HepG2 (cell line): ENCODE measurements around the gene ZNF282. TPM values are rescaled to one million over a fixed set of nuclear protein-coding genes. Genes with fewer than 3 reads are reported as not detected.

Experiments
- ATAC-seq: fragments of 200-7000 bp; cut with Tn5 transposase; 3 replicates; pipeline ENCODE4 v1.9.1; 2020; ENCODE audit warnings: mild to moderate bottlenecking, moderate library complexity
- BruUV-seq: library from RNA; stranded (reverse); fragments of 400-500 nt; replicated peaks from 2 replicates; lab custom pipeline; 2021; lab: Mats Ljungman, UMichigan
- CTCF ChIA-PET: fragments of 300-600 bp; formaldehyde crosslinking; extraction: SDS; loops from one replicate; lab custom pipeline; 2021; ENCODE audit warnings: low total read pairs, inconsistent platforms, low intra/inter-chr PET ratio; lab: Yijun Ruan, JAX
- POLR2A ChIA-PET: fragments of 350-600 bp; sonication (Branson Sonifier 250); formaldehyde crosslinking; loops from one replicate; lab custom pipeline; 2020; ENCODE audit warnings: antibody characterized with exemption, inconsistent platforms; lab: Yijun Ruan, JAX
- DNase-seq: peaks from one replicate; pipeline ENCODE4 v3.0.0-alpha.2; 2015; ENCODE audit warnings: low spot score
- FAIRE-seq: peaks from 3 replicates; lab custom pipeline; 2011; peaks lifted over from hg19 to GRCh38; lab: Jason Lieb, UNC
- H2AFZ ChIP-seq: one replicate; pipeline ENCODE4 v1.6.1; 2011; ENCODE audit warnings: low read length, inconsistent platforms
- H3K27ac ChIP-seq: fragments of 300-600 bp; 3 replicates; pipeline ENCODE4 v1.8.0; 2011; ENCODE audit warnings: mixed run types, mild to moderate bottlenecking, mixed read lengths, low read length, inconsistent platforms; ENCODE audit not compliant: insufficient read depth; ENCODE audit errors: extremely low read length
- H3K27me3 ChIP-seq, 2 experiments: fragments of 200-600 bp in 1 of 2; 2 replicates in 1 of 2; 3 replicates in 1 of 2; pipeline versions ENCODE4 v1.6.0 to v1.8.0; 2011; ENCODE audit warnings: low read length in 2 of 2, mild to moderate bottlenecking in 2 of 2, moderate library complexity in 2 of 2, inconsistent platforms in 1 of 2; ENCODE audit not compliant: insufficient read depth in 2 of 2, control insufficient read depth in 1 of 2
- H3K36me3 ChIP-seq, 2 experiments: fragments of 200-600 bp in 1 of 2; replicated peaks in 1 of 2; 2 replicates in 1 of 2; 3 replicates in 1 of 2; pipeline versions ENCODE4 v1.5.1 to v1.8.0; 2011; ENCODE audit warnings: low read length in 2 of 2, inconsistent platforms in 1 of 2; ENCODE audit not compliant: insufficient read depth in 2 of 2, control insufficient read depth in 1 of 2
- H3K4me1 ChIP-seq: 2 replicates; pipeline ENCODE4 v1.5.1; 2012; ENCODE audit warnings: low read length, inconsistent platforms; ENCODE audit not compliant: insufficient read depth
- H3K4me2 ChIP-seq: 2 replicates; pipeline ENCODE4 v1.6.0; 2011; ENCODE audit warnings: low read depth, low read length, inconsistent platforms
- H3K4me3 ChIP-seq, 3 experiments: fragments of 200-600 bp in 1 of 3; sonication (generic), shearing (Covaris generic) in 1 of 3; replicated peaks in 1 of 3; 2 replicates each; pipeline ENCODE4 v1.5.1; 2011 to 2016; ENCODE audit warnings: low read length in 3 of 3, inconsistent platforms in 2 of 3, low read depth in 2 of 3, mild to moderate bottlenecking in 2 of 3, control low read depth in 1 of 3, mixed read lengths in 1 of 3; ENCODE audit not compliant: insufficient read depth in 1 of 3
- H3K79me2 ChIP-seq: one replicate; pipeline ENCODE4 v1.6.1; 2011; ENCODE audit warnings: low read length, inconsistent platforms; ENCODE audit not compliant: insufficient read depth
- H3K9ac ChIP-seq: 2 replicates; pipeline ENCODE4 v1.6.0; 2011; ENCODE audit warnings: mild to moderate bottlenecking, low read depth, low read length, inconsistent platforms; ENCODE audit not compliant: insufficient read depth
- H3K9me3 ChIP-seq: 2 replicates; pipeline ENCODE4 v1.5.1; 2012; ENCODE audit warnings: mild to moderate bottlenecking, low read length
- H4K20me1 ChIP-seq: 2 replicates; pipeline ENCODE4 v1.6.0; 2011; ENCODE audit warnings: inconsistent platforms, mild to moderate bottlenecking, low read length, moderate library complexity; ENCODE audit not compliant: insufficient read depth
- ARHGAP35 ChIP-seq: sonication (generic); formaldehyde crosslinking; IDR thresholded peaks from 2 replicates; pipeline ENCODE4 v1.9.0; 2022; ENCODE audit warnings: mild to moderate bottlenecking, inconsistent platforms, moderate library complexity, missing genetic modification reagents, borderline replicate concordance
- CBFB ChIP-seq: sonication (generic); formaldehyde crosslinking; IDR thresholded peaks from 2 replicates; pipeline ENCODE4 v1.4.0; 2020; ENCODE audit warnings: missing genetic modification reagents
- CREM ChIP-seq, 2 experiments: sonication (generic) in 1 of 2; formaldehyde crosslinking in 1 of 2; IDR thresholded peaks; 2 replicates each; pipeline versions ENCODE4 v1.4.0 to v1.6.1; 2016 to 2020; ENCODE audit warnings: antibody characterized with exemption in 1 of 2, mild to moderate bottlenecking in 1 of 2, missing genetic modification reagents in 1 of 2
- LCORL ChIP-seq, 2 experiments: fragments of 450-650 bp in 1 of 2; sonication (generic) in 1 of 2; formaldehyde crosslinking in 1 of 2; IDR thresholded peaks; 2 replicates each; pipeline versions ENCODE4 v1.5.0 to v1.6.1; 2017 to 2020; ENCODE audit warnings: antibody characterized with exemption in 1 of 2, missing genetic modification reagents in 1 of 2
- MNT ChIP-seq: fragments of 450-650 bp; IDR thresholded peaks from 2 replicates; pipeline ENCODE4 v1.6.1; 2016
- REST ChIP-seq, 2 experiments: IDR thresholded peaks; 2 replicates each; pipeline ENCODE4 v1.6.1; 2011 to 2012; ENCODE audit warnings: low read length in 2 of 2, borderline replicate concordance in 1 of 2, low read depth in 1 of 2, mild to moderate bottlenecking in 1 of 2, moderate library complexity in 1 of 2
- SIX1 ChIP-seq: sonication (generic); formaldehyde crosslinking; IDR thresholded peaks from 2 replicates; pipeline ENCODE4 v1.4.0; 2020; ENCODE audit warnings: missing genetic modification reagents, borderline replicate concordance
- ZBTB20 ChIP-seq: sonication (generic); formaldehyde crosslinking; IDR thresholded peaks from 2 replicates; pipeline ENCODE4 v1.8.1; 2023; ENCODE audit warnings: missing genetic modification reagents, low read depth, mild to moderate bottlenecking, borderline replicate concordance
- ZNF12 ChIP-seq: sonication (generic); formaldehyde crosslinking; IDR thresholded peaks from 2 replicates; pipeline ENCODE4 v1.5.0; 2020; ENCODE audit warnings: missing genetic modification reagents
- ZNF546 ChIP-seq: sonication (generic); formaldehyde crosslinking; conservative IDR thresholded peaks from 2 replicates; pipeline ENCODE4 v1.8.1; 2023; ENCODE audit warnings: mild to moderate bottlenecking, missing genetic modification reagents
- ZNF562 ChIP-seq: sonication (generic); formaldehyde crosslinking; IDR thresholded peaks from 2 replicates; pipeline ENCODE4 v1.8.0; 2022; ENCODE audit warnings: missing genetic modification reagents, borderline replicate concordance
- ZUFSP ChIP-seq: sonication (generic); formaldehyde crosslinking; IDR thresholded peaks from 2 replicates; pipeline ENCODE4 v1.9.0; 2021; ENCODE audit warnings: missing genetic modification reagents, mild to moderate bottlenecking, borderline replicate concordance
- WGBS: methylation state at CpG from one replicate; pipeline ENCODE4 v1.1.6; 2017; ENCODE audit warnings: low lambda C conversion rate; 5-methylcytosine and 5-hydroxymethylcytosine counted together
- in situ Hi-C: cut with HindIII; loops from 2 replicates; pipeline ENCODE4 v1.10.0; 2017; ENCODE audit warnings: low pct_unique_long_range_greater_than_20kb; ENCODE audit not compliant: extremely low pct_ligation_motif_present
- intact Hi-C: fragments of 100-400 bp; cut with micrococcal nuclease; formaldehyde crosslinking; loops from one replicate; pipeline ENCODE4 v1.10.0; 2022; ENCODE audit not compliant: unreplicated experiment
- polyA plus RNA-seq, 8 experiments: library from polyadenylated mRNA; depleted of rRNA in 3 of 8; stranded (reverse) in 7 of 8; unstranded in 1 of 8; fragments of >200 nt; fragmentation: Illumina TruSeq in 4 of 8; extraction: Trizol in 4 of 8; gene quantifications; 2 replicates each; pipeline versions ENCODE4 v1.2.1 to v1.2.3, GENCODE V29; 2011 to 2016; ENCODE audit warnings: low read depth in 4 of 8, missing spikeins in 1 of 8, mixed read lengths in 1 of 8; ENCODE audit not compliant: insufficient read depth in 1 of 8
- total RNA-seq, 5 experiments: library from RNA; depleted of rRNA; stranded (reverse); fragments of >200 nt; fragmentation: Illumina TruSeq; extraction: Trizol; gene quantifications; 2 replicates each; pipeline ENCODE4 v1.2.3, GENCODE V29; 2016; ENCODE audit warnings: low read depth in 1 of 5
- TF ChIP-seq, protein P1 (sequence below): sonication (generic); formaldehyde crosslinking; IDR thresholded peaks from 2 replicates; pipeline ENCODE4 v1.8.1; 2022; ENCODE audit warnings: mild to moderate bottlenecking, missing genetic modification reagents
- TF ChIP-seq, protein P2 (sequence below): conservative IDR thresholded peaks from 2 replicates; pipeline ENCODE4 v1.6.1; 2018; ENCODE audit warnings: missing genetic modification reagents

The ZNF282 gene
- total and polyA plus RNA-seq, 2 of the 13 experiments (the other 11 are each of a cell fraction or from before 2014, with no cell fraction given), result 9.1 to 20.9 TPM

- DNase-seq (no peak), FAIRE-seq (no peak), ATAC-seq (no peak)
- no peak overlapping the region for H3K9ac ChIP-seq
- H2AFZ ChIP-seq, result no peak overlapping the region
- no TSS peak for BruUV-seq
- ChIA-PET CTCF (no interaction called here), POLR2A (interaction anchor here (0.7 kb wide), 1 partner anchor 58 kb away, joined by 3 read pairs; no protein-coding TSS in a partner anchor)
- no peak overlapping the region for H3K27ac ChIP-seq
- no peaks in the 10 kb centered on the region for H3K9me3 ChIP-seq
- no peak overlapping the region for H3K4me3 ChIP-seq
- H3K4me2 ChIP-seq, result no peak overlapping the region
- H3K27me3 ChIP-seq, result no peaks in the 10 kb centered on the region
- H4K20me1 ChIP-seq, result 0 out of 2 replicates have a peak, but pooled peaks cover 3% of the 10 kb centered on the region
- no peaks in the 10 kb centered on the region for H3K79me2 ChIP-seq
- over 99% methylated on average over 6 of the region's 6 CpGs for WGBS
- peaks cover 25 to 85% of the 10 kb centered on the region in 2 experiments for H3K36me3 ChIP-seq
- in situ Hi-C loops, result no loop called here
- intact Hi-C loops, result no loop called here
- no peaks in the 10 kb centered on the region for H3K4me1 ChIP-seq
- TF ChIP-seq SIX1 (CRISPR knock-in tag) (no peak), ZBTB20 (no peak), MNT (no peak), ARHGAP35 (no peak), ZNF546 (CRISPR knock-in tag) (no peak), ZNF562 (CRISPR knock-in tag) (no peak), CBFB (CRISPR knock-in tag) (no peak), ZNF12 (CRISPR knock-in tag) (no peak), REST (IDR thresholded peaks at IDR 0.05; ENCODE audit: borderline replicate concordance in 1 of 2, low read depth in 1 of 2, low read length in 2 of 2) (no peak), CREM (IDR thresholded peaks at IDR 0.05) (no peak), CREM (CRISPR knock-in tag; IDR thresholded peaks at IDR 0.05) (no peak), ZUFSP (CRISPR knock-in tag) (no peak), LCORL (IDR thresholded peaks at IDR 0.05) (no peak), LCORL (CRISPR knock-in tag; IDR thresholded peaks at IDR 0.05) (no peak)
- TF ChIP-seq, protein P1, sequence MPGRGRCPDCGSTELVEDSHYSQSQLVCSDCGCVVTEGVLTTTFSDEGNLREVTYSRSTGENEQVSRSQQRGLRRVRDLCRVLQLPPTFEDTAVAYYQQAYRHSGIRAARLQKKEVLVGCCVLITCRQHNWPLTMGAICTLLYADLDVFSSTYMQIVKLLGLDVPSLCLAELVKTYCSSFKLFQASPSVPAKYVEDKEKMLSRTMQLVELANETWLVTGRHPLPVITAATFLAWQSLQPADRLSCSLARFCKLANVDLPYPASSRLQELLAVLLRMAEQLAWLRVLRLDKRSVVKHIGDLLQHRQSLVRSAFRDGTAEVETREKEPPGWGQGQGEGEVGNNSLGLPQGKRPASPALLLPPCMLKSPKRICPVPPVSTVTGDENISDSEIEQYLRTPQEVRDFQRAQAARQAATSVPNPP, result no peak
- TF ChIP-seq, protein P2, sequence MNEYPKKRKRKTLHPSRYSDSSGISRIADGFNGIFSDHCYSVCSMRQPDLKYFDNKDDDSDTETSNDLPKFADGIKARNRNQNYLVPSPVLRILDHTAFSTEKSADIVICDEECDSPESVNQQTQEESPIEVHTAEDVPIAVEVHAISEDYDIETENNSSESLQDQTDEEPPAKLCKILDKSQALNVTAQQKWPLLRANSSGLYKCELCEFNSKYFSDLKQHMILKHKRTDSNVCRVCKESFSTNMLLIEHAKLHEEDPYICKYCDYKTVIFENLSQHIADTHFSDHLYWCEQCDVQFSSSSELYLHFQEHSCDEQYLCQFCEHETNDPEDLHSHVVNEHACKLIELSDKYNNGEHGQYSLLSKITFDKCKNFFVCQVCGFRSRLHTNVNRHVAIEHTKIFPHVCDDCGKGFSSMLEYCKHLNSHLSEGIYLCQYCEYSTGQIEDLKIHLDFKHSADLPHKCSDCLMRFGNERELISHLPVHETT (CRISPR knock-in tag), result no peak
Observed at GRCh38 chr7:149217570-149217969, 22.2 kb downstream of the ZNF282 start.
